Mesendoderm (in vitro differentiated cells): Measurements from ENCODE around the gene SUSD4.

Experiments used
- DNase-seq: peaks from one replicate; pipeline ENCODE4 v3.0.0; 2013
- H2AK5ac ChIP-seq: 2 replicates; pipeline ENCODE4 v1.6.1; 2013; ENCODE audit warnings: low read length, inconsistent platforms
- H2BK120ac ChIP-seq: 2 replicates; pipeline ENCODE4 v1.6.1; 2013; ENCODE audit warnings: low read depth, mild to moderate bottlenecking, low read length, moderate library complexity, mixed read lengths
- H2BK15ac ChIP-seq: replicated peaks from 2 replicates; pipeline ENCODE4 v1.6.1; 2013; ENCODE audit warnings: low read depth, mild to moderate bottlenecking, moderate library complexity
- H2BK5ac ChIP-seq: 2 replicates; pipeline ENCODE4 v1.6.1; 2013; ENCODE audit warnings: low read length, inconsistent platforms
- H3K18ac ChIP-seq: 2 replicates; pipeline ENCODE4 v1.6.1; 2013; ENCODE audit warnings: mild to moderate bottlenecking, low read length, mixed read lengths
- H3K23ac ChIP-seq: one replicate; pipeline ENCODE4 v1.6.1; 2013; ENCODE audit warnings: low read length
- H3K27ac ChIP-seq: 2 replicates; pipeline ENCODE4 v1.5.1; 2013; ENCODE audit warnings: low read depth, mild to moderate bottlenecking, inconsistent platforms, low read length, moderate library complexity
- H3K27me3 ChIP-seq: 2 replicates; pipeline ENCODE4 v1.6.1; 2013; ENCODE audit warnings: low read length, control low read depth, mild to moderate bottlenecking, inconsistent platforms; ENCODE audit not compliant: insufficient read depth, poor library complexity
- H3K36me3 ChIP-seq: 2 replicates; pipeline ENCODE4 v1.6.1; 2013; ENCODE audit warnings: low read length, inconsistent platforms; ENCODE audit not compliant: control insufficient read depth, insufficient read depth
- H3K4ac ChIP-seq: one replicate; pipeline ENCODE4 v1.6.1; 2013; ENCODE audit warnings: low read depth, mild to moderate bottlenecking, low read length, moderate library complexity
- H3K4me1 ChIP-seq: 2 replicates; pipeline ENCODE4 v1.6.1; 2013; ENCODE audit warnings: low read depth, low read length, inconsistent platforms; ENCODE audit not compliant: control insufficient read depth
- H3K4me2 ChIP-seq: 2 replicates; pipeline ENCODE4 v1.6.1; 2013; ENCODE audit warnings: low read length
- H3K4me3 ChIP-seq: 2 replicates; pipeline ENCODE4 v1.5.1; 2013; ENCODE audit warnings: mild to moderate bottlenecking, low read length
- H3K56ac ChIP-seq: one replicate; pipeline ENCODE4 v1.6.1; 2013; ENCODE audit warnings: low read length
- H3K79me1 ChIP-seq: 2 replicates; pipeline ENCODE4 v1.6.1; 2013; ENCODE audit warnings: low read length, inconsistent platforms
- H3K79me2 ChIP-seq: 2 replicates; pipeline ENCODE4 v1.6.1; 2013; ENCODE audit warnings: mild to moderate bottlenecking, low read length; ENCODE audit not compliant: control insufficient read depth, insufficient read depth
- H3K9ac ChIP-seq: 2 replicates; pipeline ENCODE4 v1.6.1; 2013; ENCODE audit warnings: low read length, inconsistent platforms
- H4K5ac ChIP-seq: one replicate; pipeline ENCODE4 v1.6.1; 2013; ENCODE audit warnings: low read length
- H4K8ac ChIP-seq: one replicate; pipeline ENCODE4 v1.6.1; 2013; ENCODE audit warnings: low read depth, mild to moderate bottlenecking, control low read depth, low read length, moderate library complexity
- WGBS: extraction: QIAGEN DNeasy Blood & Tissue Kit; methylation state at CpG from one replicate; pipeline ENCODE4 v1.1.7; 2013; ENCODE audit warnings: low lambda C conversion rate, missing lambda C conversion rate; ENCODE audit not compliant: insufficient coverage; ENCODE audit errors: extremely low coverage; 5-methylcytosine and 5-hydroxymethylcytosine counted together

SUSD4 gene

DNA sequence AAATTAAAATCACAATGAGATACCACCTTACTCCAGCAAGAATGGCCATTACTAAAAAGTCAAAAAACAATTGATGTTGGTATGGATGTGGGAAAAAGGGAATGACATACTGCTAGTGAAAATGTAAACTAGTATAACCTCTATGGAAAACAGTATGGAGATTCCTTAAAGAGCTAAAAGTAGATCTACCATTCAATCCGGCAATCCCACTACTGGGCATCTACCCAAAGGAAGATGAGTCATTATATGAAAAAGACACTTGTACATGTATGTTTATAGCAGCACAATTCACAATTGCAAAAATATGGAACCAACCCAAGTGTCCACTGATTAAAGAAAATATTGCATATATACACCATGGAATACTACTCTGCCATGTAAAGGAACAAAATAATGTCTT lies 37.2 kb downstream of the SUSD4 start:
- WGBS, result no CpG with 5 or more reads among the region's 1 CpG
- Histone ChIP-seq H3K56ac (no peak overlapping the region), H3K27me3 (no peaks in the 10 kb centered on the region), H3K4me1 (no peaks in the 10 kb centered on the region), H2BK5ac (no peak overlapping the region), H2BK15ac (no peak overlapping the region), H3K79me2 (no peaks in the 10 kb centered on the region), H2AK5ac (no peak overlapping the region), H3K4ac (no peak overlapping the region), H4K8ac (no peak overlapping the region), H2BK120ac (no peak overlapping the region), H3K36me3 (no peaks in the 10 kb centered on the region), H3K4me3 (no peak overlapping the region), H3K9ac (no peak overlapping the region), H3K27ac (no peak overlapping the region), H4K5ac (no peak overlapping the region), H3K18ac (no peak overlapping the region), H3K79me1 (no peaks in the 10 kb centered on the region), H3K23ac (no peak overlapping the region), H3K4me2 (no peak overlapping the region)
- DNase-seq, result no peak

DNA sequence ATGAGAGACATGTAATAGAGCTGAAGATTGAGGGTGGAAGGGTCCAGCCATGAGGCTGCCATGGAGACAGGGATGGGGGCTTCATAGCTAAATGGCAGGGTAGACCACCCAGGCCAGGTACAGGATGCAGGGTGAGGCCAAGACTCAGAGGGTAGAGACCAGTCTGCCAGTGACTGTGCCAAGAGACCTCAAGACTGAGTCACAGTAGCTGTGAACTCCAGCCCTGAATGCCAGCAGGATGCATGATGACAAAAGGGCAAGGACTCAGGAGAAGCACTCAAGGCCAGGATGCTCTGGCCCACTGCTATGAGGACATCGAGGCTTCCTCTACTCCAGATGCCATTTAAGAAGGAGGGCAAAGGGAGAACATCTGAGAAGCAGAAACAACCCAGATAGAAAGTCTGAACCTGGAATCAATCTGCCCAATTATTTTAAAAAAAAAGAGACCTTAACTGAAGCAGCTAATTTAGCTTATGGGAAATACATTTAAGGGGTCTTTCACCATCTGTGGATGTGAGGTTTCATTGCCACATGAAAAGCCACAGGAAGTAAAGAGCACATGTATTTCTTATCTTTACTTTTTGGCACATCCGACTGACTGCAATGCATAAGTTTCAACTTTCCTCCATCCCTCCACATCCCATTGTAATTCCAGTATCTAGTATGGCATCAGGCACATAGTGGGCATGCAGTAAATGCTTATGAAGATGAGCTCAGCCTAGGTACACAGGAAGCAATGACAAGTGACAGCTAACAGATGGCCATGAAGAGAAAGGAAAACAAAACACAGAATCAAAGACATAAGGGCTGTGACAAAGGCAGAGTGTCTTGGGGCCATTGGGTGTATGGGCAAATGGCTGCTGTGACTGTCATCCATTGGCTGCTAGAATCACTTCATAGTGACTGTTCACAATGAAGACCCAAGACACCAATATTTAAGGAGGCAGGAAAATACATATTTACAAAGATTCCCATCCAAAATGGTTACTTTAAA lies 40.2 kb downstream of the SUSD4 start:
- no peak overlapping the region for H2BK5ac ChIP-seq
- H3K9ac ChIP-seq, result no peak overlapping the region
- no peaks in the 10 kb centered on the region for H3K79me1 ChIP-seq
- H3K27ac ChIP-seq, result no peak overlapping the region
- H2BK120ac ChIP-seq, result no peak overlapping the region
- H3K4me1 ChIP-seq, result no peaks in the 10 kb centered on the region
- no peak overlapping the region for H3K56ac ChIP-seq
- no peaks in the 10 kb centered on the region for H3K79me2 ChIP-seq
- H3K18ac ChIP-seq, result no peak overlapping the region
- no peak overlapping the region for H2AK5ac ChIP-seq
- H3K4me3 ChIP-seq, result no peak overlapping the region
- no peak overlapping the region for H3K4ac ChIP-seq
- no peak overlapping the region for H3K23ac ChIP-seq
- no peak overlapping the region for H4K8ac ChIP-seq
- no peak overlapping the region for H2BK15ac ChIP-seq
- H3K36me3 ChIP-seq, result no peaks in the 10 kb centered on the region
- H3K4me2 ChIP-seq, result no peak overlapping the region
- no CpG with 5 or more reads among the region's 2 CpGs for WGBS
- H3K27me3 ChIP-seq, result no peaks in the 10 kb centered on the region
- H4K5ac ChIP-seq, result no peak overlapping the region
- no peak for DNase-seq

DNA sequence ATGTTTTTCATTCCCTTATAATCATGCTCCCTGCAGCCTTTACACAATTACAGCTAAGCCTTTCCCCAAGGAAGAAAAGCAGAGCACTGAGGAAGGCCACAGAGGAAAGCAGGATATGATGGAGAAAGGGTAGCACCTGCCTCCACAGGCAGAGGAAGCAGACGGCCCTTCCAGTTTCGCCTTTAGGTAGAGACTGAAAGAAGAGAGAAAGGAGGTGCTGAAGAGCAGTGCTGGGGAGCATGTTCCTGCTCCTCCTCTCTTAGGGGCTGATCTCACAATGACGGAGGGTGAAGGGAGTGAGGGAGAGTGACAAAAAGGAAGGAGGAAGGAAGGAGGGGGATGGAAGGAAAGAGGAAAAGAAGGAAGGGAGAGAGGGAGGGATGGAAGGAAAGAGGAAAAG lies 41.1 kb downstream of the SUSD4 start:
- Histone ChIP-seq H4K8ac (no peak overlapping the region), H2BK15ac (no peak overlapping the region), H3K79me1 (no peaks in the 10 kb centered on the region), H2AK5ac (no peak overlapping the region), H3K27ac (no peak overlapping the region), H4K5ac (no peak overlapping the region), H3K4me2 (no peak overlapping the region), H3K4me3 (no peak overlapping the region), H2BK5ac (no peak overlapping the region), H3K9ac (no peak overlapping the region), H3K27me3 (no peaks in the 10 kb centered on the region), H3K4me1 (no peaks in the 10 kb centered on the region), H3K4ac (no peak overlapping the region), H2BK120ac (no peak overlapping the region), H3K23ac (no peak overlapping the region), H3K79me2 (no peaks in the 10 kb centered on the region), H3K18ac (no peak overlapping the region), H3K56ac (no peak overlapping the region), H3K36me3 (no peaks in the 10 kb centered on the region)
- no CpG with 5 or more reads among the region's 3 CpGs for WGBS
- no peak for DNase-seq

DNA sequence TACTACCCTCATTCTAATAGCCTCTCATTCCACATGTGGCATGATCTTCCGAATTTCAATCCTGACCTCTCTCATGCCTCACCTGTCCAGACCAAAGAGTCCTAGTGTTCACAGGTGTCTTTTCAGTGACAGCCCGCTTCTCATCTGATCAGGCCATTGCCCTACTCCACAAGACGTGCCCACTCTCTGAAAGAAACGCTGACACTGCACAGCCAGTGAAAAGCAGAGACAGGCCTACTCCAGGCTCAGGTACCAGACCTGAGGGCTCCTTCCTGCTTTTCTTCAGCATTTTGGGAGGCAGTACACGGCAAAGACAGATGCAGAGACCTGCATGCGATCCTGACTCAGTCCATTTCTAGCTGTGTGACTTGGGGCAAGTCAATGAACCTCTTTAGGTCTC lies 43.0 kb downstream of the SUSD4 start:
- Histone ChIP-seq H3K27me3 (no peaks in the 10 kb centered on the region), H3K4me2 (no peak overlapping the region), H3K9ac (no peak overlapping the region), H2AK5ac (no peak overlapping the region), H3K56ac (no peak overlapping the region), H3K4me3 (no peak overlapping the region), H3K23ac (no peak overlapping the region), H3K79me2 (no peaks in the 10 kb centered on the region), H2BK5ac (no peak overlapping the region), H3K18ac (no peak overlapping the region), H2BK15ac (no peak overlapping the region), H3K4ac (no peak overlapping the region), H2BK120ac (no peak overlapping the region), H4K8ac (no peak overlapping the region), H3K36me3 (no peaks in the 10 kb centered on the region), H3K4me1 (no peaks in the 10 kb centered on the region), H4K5ac (no peak overlapping the region), H3K79me1 (no peaks in the 10 kb centered on the region), H3K27ac (no peak overlapping the region)
- WGBS, result no CpG with 5 or more reads among the region's 6 CpGs
- no peak for DNase-seq

DNA sequence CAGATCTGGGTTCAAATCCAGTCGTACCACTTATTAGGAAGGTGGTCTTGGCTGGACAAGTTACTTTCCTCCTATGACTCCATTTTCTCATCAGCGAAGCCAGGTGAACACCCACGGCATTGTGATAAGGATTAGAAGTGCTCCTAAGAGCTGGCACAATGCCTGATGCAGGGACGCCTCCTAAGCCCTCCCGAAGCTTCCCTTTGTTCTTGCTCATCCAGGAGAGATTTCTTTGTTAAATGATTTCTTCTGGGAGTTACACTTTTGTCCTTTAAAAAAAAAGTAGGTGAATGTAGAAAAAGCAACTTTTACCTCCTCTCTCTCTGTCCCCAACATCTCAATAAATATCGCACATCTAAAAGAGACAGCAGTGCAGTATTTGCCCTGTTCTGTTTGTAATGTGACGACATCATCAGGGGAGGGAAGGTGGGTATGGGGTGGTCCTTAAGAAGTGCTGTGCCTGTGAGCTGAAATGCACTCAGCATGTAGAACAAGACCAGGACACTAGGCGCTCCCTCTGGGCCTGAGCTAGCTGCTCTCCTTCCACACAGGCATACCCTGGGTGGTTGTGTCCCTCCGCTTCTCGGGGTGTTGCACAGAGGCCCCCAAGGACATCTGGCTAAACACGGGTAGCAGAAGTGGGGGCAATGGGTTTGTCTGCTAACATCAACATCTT lies 43.9 kb downstream of the SUSD4 start:
- H3K79me1 ChIP-seq, result no peaks in the 10 kb centered on the region
- H3K27me3 ChIP-seq, result no peaks in the 10 kb centered on the region
- H2BK5ac ChIP-seq, result no peak overlapping the region
- H3K4me2 ChIP-seq, result no peak overlapping the region
- no peaks in the 10 kb centered on the region for H3K79me2 ChIP-seq
- peak; percentile 23 for DNase-seq
- H3K4me3 ChIP-seq, result no peak overlapping the region
- H3K18ac ChIP-seq, result no peak overlapping the region
- no peak overlapping the region for H2BK120ac ChIP-seq
- H3K23ac ChIP-seq, result no peak overlapping the region
- H3K9ac ChIP-seq, result no peak overlapping the region
- H3K4ac ChIP-seq, result no peak overlapping the region
- no peak overlapping the region for H4K5ac ChIP-seq
- H4K8ac ChIP-seq, result no peak overlapping the region
- H2AK5ac ChIP-seq, result no peak overlapping the region
- H3K36me3 ChIP-seq, result no peaks in the 10 kb centered on the region
- WGBS, result no CpG with 5 or more reads among the region's 11 CpGs
- H2BK15ac ChIP-seq, result no peak overlapping the region
- no peak overlapping the region for H3K56ac ChIP-seq
- no peak overlapping the region for H3K27ac ChIP-seq
- H3K4me1 ChIP-seq, result no peaks in the 10 kb centered on the region
